ENCODE data around the gene ENAH.

GRCh38 chr1:225476100-225476511 lies 176.8 kb downstream of the ENAH start:
- TF ChIP-seq CTCF (IDR thresholded peaks at IDR 0.05; ENCODE audit: low read length) (no peak), EZH2 (IDR thresholded peaks at IDR 0.05; ENCODE audit: borderline replicate concordance, low read length) (no peak)
